ENCODE measurements around the gene SMARCC1.

SMARCC1 gene

DNA sequence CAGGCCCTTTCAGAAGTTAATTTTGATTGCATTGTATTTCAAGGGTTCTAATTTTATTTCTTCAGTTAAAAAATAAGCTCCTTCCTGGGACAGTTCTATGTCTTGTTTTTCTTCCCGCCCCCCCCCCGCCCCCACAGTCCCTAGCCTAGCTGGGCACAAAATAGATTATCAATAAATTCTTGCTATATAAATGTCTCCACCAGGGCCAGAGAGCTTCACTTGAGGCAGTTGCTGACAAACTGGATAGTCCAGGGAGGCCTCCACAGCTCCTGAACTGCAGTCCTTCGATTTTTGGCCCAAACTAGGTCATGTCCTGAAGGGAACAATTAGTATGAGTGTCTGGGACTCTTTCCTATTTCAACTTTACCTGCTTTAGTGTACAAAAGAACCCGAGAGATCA is 193.1 kb downstream of the SMARCC1 start:
- FAIRE-seq: no peak
- DNase-seq (ENCODE audit: insufficient read length, low spot score): no peak
- TF ChIP-seq POLR2A (IDR thresholded peaks at IDR 0.05; ENCODE audit: low read depth, low read length): no peak

DNA sequence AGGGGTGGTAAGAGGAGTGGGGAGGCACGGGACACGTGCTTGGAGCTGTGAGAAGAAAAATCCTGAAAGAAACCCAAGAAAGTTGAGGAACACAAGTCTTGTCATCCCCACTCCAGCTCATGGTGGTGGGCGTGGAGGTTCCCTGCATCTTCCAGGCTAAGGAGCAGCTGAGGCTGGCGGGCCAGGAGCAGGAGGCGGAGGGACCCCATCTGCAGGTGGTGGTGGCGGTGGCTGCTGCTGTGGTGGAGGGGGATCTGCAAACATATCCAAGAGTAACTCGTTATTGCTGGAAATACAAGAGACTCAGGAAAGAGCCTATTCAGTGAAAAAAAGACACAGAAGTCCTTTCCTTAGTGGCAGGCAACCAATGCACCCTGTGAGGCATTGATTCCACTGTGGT is 193.6 kb downstream of the SMARCC1 start:
- no peak for DNase-seq (ENCODE audit: insufficient read length, low spot score)
- no peak for TF ChIP-seq POLR2A (IDR thresholded peaks at IDR 0.05; ENCODE audit: low read depth, low read length)
- no peak for FAIRE-seq

DNA sequence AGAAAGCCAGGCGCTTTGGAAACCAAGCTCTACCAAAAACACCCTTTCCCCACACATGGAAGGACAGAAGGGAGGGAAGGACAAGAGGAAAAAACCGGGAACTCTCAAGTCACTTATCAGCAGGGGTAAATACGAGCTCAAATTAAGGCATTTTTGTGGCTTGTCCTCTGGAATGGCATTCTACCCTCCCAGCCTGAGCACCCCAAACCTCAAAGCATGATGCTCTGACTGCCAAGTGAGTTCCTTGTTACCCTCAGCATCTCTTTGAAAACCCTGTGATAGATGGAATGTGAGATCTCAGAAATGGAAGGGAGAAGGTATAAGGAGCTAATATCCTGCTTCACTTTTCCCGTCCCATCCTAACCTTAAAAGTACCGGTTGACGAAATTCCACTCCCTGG is 194.9 kb downstream of the SMARCC1 start:
- no peak for TF ChIP-seq POLR2A (IDR thresholded peaks at IDR 0.05; ENCODE audit: low read depth, low read length)
- no peak for DNase-seq (ENCODE audit: insufficient read length, low spot score)
- no peak for FAIRE-seq

DNA sequence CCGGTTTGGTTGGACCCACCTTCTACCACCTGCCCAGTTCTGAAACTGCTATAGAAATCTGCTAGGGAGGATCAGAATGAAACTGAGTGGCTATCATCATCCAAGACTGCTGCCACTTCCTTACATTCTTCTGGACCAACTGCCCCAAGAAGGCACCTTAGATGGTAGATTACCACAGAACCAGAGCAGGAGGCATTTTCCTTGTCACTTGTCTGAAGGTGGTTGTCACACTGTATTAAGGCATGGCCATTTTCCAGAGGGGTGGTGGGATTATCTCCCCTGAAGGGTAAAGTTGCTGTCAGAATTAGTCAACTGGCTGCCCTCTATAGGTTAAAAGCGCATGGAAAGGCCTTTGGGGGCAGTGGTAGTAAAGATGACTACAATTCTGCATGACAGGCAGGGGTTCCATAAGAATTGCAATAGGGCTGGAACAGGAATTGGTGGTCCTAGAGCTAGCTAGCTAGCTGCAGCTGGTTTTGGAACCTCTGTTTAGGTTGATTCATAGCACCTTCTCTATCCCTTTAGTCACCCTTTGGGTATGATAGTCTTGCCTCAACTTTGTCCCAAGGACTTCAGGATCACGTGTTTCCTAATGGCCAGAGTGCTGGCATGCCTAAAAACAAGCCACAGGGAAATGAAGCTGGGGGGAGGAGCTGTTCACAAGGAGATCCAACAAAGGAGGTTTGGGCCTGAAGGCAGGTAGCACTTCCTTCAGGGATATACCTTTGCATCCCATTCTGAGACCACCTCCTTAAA is 198.2 kb downstream of the SMARCC1 start:
- TF ChIP-seq POLR2A (IDR thresholded peaks at IDR 0.05; ENCODE audit: low read depth, low read length): no peak
- no peak for FAIRE-seq
- DNase-seq (ENCODE audit: insufficient read length, low spot score): no peak

DNA sequence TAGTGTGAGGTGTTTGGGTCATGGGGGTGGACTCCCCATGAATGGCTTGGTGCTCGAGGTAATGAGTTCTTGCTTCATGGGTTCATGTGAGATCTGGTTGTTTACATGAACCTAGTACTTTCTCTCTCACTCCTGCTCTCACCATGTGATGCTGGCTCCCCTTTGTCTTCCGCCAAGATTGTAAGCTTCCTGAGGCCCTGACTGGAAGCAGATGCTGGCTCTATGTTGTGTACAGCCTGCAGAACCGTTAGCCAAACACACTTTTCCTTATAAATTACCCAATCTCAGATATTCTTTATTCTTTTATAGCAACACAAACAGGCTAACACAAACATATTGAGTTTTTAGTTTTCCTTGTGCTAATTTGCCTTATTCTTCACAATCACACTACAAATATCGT is 199.9 kb downstream of the SMARCC1 start:
- no peak for DNase-seq (ENCODE audit: insufficient read length, low spot score)
- no peak for TF ChIP-seq POLR2A (IDR thresholded peaks at IDR 0.05; ENCODE audit: low read depth, low read length)
- no peak for FAIRE-seq

DNA sequence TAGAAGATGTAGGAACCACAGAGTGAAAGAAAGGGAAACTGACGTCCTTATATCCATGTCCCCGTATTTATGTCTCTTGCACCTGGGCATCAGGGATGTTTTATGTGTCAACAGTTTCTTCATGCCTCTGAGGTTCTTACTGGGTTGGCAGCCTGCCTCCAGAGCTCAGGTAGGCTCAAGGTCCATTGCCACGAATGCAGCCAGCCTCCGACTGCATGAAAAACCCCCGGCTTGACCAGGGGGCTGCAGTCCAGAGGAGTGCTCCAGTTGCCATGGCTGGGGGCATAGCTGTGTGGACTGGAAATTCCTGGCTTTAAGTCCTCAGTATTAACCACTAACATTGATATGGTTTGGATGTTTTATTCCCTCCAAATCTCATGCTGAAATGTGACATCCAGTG is 200.3 kb downstream of the SMARCC1 start:
- DNase-seq (ENCODE audit: insufficient read length, low spot score) (no peak), FAIRE-seq (no peak)
- TF ChIP-seq POLR2A (IDR thresholded peaks at IDR 0.05; ENCODE audit: low read depth, low read length): no peak

DNA sequence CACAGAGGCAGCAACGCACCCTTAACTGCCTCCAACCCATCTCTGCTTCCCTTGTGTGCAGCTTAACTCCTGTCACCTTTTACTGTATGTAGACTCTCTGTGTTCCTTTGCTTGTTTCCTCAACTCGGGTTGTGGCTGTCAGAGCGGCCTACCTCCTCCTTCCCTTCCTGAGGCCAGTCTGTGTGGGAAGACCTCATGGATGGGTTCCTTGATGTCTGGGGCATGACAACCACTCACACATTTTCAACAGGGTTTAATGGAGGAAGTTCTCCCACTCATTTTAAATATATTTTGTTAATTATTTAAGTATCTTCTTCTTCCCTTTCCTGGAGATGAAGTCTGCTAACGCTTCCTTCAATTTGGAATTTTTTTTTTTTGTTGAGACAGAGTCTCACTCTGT is 201.2 kb downstream of the SMARCC1 start:
- DNase-seq (ENCODE audit: insufficient read length, low spot score) (no peak), FAIRE-seq (no peak)
- no peak for TF ChIP-seq POLR2A (IDR thresholded peaks at IDR 0.05; ENCODE audit: low read depth, low read length)

DNA sequence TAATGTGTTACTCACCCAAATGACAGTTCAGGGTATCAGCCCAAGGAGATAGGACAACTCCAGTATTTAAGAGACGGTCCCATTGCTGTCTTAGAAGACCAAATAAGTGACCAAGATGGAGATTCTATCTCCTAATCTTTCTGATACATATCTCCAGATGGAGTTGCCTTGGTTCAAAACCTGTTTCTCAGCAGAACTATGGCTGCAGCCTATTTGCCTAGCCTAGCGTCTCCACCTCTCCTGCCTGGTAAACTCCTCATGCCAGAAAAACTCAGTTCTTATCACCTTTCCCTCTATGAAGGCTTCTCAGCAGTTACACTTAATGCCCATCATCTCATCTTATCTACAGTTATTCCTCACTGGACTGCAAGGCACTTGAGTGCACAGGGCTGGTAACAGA is 201.8 kb downstream of the SMARCC1 start:
- no peak for TF ChIP-seq POLR2A (IDR thresholded peaks at IDR 0.05; ENCODE audit: low read depth, low read length)
- FAIRE-seq (no peak), DNase-seq (ENCODE audit: insufficient read length, low spot score) (no peak)

DNA sequence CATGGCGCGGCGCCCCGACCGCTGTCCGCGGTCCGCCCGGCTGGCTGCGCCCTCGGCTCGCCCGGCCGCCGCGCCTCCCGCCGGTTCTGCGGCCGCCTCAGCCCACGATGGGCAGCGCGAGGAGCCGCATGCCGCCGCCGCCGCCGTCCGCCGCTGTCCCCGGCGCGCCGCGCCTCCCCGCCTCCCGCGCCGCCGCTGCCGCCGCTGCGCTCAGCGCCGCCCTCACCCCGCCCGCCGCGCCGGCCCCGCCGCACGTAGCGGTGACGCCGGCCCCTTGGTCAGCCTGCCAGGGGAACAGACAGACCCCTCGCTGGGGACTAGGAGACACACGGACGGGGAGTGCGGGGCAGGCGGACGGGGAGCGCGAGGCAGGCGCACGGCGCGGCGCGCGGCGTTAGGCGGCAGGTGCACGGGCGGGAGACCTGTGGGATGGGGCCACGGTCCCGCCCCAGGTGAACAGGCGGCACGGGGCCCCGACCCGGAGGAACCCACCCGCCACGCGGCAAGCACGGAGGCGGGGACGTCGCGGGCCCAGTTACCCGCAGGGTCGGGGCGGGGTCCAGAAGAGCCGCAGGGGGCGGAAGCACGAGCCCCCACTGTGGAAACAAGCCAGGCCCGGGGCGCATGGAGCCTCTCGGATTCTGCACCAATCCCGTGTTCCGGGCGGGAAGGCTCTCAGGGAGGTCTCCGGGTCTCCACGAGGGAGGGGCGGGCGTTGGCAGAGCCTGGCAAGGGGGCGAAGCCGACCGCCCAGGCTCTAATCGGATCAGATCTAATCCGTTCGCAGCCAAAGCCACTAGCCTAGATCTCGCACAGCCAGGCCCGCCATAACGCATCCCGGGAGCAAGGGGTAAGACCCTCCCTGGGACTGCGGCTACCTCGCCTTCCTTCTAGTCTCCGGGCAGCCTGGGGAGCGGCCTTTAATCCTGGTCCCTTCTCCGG is 202.7 kb downstream of the SMARCC1 start, which contains the start of gene CSPG5:
Gene CSPG5 (minus strand): TSS at position 175 of the 942 bp plus-strand sequence. CDS start 172 bp downstream, at position 3.
- no peak for TF ChIP-seq POLR2A (IDR thresholded peaks at IDR 0.05; ENCODE audit: low read depth, low read length)
- FAIRE-seq (no peak), DNase-seq (ENCODE audit: insufficient read length, low spot score) (no peak)

DNA sequence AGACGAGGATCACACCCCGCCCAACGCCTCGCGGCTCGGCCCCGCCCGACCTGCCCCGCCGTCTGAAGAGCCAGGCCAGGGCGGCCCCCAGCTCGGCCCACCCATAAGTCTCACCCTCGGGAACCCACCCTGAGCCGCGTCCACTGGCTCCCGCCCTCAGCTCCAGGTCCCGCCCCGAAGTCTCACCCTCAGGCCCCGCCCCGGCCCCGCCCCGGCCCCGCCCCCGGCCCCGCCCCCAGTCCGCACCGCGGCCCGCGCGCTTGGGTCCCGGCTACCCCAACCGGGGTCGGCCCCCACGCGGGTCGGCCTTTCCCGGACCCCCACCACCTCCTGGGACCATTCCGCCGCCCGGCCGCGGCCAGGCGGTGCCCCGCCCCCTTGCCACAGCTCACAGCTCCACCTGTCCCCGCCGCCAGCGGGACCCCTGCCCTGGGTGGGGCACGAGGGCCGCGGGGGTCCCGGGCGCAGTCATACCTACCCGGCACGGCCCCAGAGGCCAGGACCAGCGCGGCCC is 203.5 kb downstream of the SMARCC1 start:
- FAIRE-seq (no peak), DNase-seq (ENCODE audit: insufficient read length, low spot score) (peak; percentile 71)
- no peak for TF ChIP-seq POLR2A (IDR thresholded peaks at IDR 0.05; ENCODE audit: low read depth, low read length)

DNA sequence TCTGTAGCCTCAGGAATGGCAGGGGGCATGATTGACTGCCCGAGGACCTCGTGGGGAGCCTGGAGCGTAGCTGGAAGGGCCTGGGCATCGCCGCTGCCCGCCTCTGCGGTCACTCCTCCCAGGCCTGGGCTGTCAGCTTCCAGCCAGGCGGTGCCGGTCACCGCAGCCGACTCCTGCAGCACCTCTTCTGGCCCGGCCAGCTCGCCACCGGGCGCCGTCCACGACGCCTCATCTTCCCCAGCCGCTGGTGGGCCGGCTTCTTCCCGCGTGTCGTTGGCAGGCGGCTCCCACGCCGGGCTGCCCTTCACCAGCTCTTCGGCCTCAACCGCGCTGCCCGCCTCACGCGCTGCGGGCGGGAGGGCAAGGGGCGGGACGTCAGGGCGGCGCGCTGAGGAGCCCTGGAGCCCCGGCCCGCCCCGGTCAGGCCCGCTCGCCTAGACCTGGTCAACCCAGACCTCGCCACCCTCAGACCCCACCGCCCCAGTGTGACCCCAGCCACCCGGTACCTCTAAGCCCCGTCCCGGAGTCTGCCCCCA is 204.0 kb downstream of the SMARCC1 start:
- DNase-seq (ENCODE audit: insufficient read length, low spot score): no peak
- TF ChIP-seq POLR2A (IDR thresholded peaks at IDR 0.05; ENCODE audit: low read depth, low read length): no peak
- FAIRE-seq: no peak

DNA sequence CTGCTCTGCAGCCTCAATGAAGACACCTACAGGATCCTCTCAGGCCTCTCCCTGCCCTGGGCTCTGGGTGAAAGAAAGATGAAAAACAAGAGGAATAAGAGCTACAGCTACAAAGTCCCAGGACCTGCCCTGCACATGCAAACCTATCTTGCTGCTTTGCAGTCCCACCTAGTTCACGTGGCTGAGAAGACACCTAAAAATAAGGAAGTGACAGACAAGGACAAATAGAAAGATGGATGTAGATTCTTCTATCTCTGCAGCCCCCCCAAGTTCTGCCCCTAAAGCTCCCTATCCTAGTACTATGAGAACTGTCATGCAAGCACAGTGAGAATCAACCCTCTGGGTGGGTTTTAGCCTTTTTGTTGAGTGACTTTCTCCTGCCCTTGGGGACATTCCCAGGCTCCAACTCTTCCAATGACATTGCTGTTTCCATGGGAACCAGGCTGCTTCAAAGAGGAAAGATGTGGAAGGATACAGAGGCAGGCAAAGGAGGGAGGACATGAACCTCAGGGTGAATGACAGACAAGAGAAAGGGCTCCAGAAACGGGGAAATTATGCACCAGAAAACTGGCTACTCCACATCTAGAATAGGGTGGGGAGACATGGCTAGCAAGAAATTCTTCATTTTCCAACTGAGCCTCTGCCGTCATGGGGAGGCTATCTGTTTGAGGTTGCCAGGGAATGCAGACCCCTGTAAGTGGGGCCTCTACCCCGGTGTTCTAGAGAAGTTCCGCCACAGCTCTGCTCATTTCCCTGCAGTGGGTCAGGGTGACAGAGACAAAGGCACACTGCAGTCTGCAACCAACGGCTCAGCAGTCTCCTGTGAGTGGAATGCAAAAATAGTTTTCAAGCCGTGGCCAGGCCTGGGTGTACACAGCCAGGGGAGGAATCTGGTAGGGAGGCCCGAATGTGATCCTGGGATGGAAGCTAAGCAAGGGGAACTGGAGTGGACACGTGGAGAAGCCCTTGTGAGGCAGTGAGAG is 208.2 kb downstream of the SMARCC1 start:
- TF ChIP-seq POLR2A (IDR thresholded peaks at IDR 0.05; ENCODE audit: low read depth, low read length): no peak
- DNase-seq (ENCODE audit: insufficient read length, low spot score) (no peak), FAIRE-seq (no peak)

All from H54 (cell line).